K562 (cell line): ENCODE results near the gene DENND5B. TPM values are rescaled to one million over a fixed set of nuclear protein-coding genes. Genes with fewer than 3 reads are reported as not detected.

ENCODE experiments used
- ATAC-seq: fragments of 200-7000 bp; cut with Tn5 transposase; 3 replicates; pipeline ENCODE4 v1.9.1; 2020; ENCODE audit warnings: moderate library complexity
- BruUV-seq: library from RNA; stranded (reverse); fragments of 400-500 nt; replicated peaks from 2 replicates; lab custom pipeline; 2021; lab: Mats Ljungman, UMichigan
- CTCF ChIA-PET: fragments of 300-600 bp; formaldehyde crosslinking; extraction: SDS; loops from one replicate; lab custom pipeline; 2021; ENCODE audit warnings: low intra/inter-chr PET ratio; lab: Yijun Ruan, JAX
- POLR2A ChIA-PET: fragments of 300-600, 350-650 bp; sonication (Branson Sonifier 250); formaldehyde crosslinking; extraction: SDS; loops from one replicate; lab custom pipeline; 2021; ENCODE audit warnings: antibody characterized with exemption, inconsistent platforms; lab: Yijun Ruan, JAX
- DNase-seq, 4 experiments: peaks; one replicate each; pipeline versions ENCODE4 v3.0.0 to v3.0.0-alpha.2; 2011 to 2018; ENCODE audit warnings: low spot score in 3 of 4, mixed read lengths in 3 of 4; ENCODE audit errors: extremely low read depth in 1 of 4
- FAIRE-seq: peaks from 2 replicates; lab custom pipeline; 2011; peaks lifted over from hg19 to GRCh38; lab: Jason Lieb, UNC
- H2AFZ ChIP-seq: 2 replicates; pipeline ENCODE4 v1.6.0; 2011; ENCODE audit warnings: low read depth, low read length, control low read depth, inconsistent platforms
- H3K27ac ChIP-seq: fragments of 200-600 bp; 3 replicates; pipeline ENCODE4 v1.8.0; 2011; ENCODE audit warnings: low read depth, mild to moderate bottlenecking, control low read depth, inconsistent platforms, low read length, moderate library complexity, mixed read lengths; ENCODE audit errors: extremely low read depth
- H3K27me3 ChIP-seq, 2 experiments: fragments of 300-600 bp in 1 of 2; 2 replicates in 1 of 2; 3 replicates in 1 of 2; pipeline versions ENCODE4 v1.6.0 to v1.8.0; 2011; ENCODE audit warnings: inconsistent platforms in 2 of 2, low read length in 2 of 2, mild to moderate bottlenecking in 1 of 2, mixed read lengths in 1 of 2, moderate library complexity in 1 of 2; ENCODE audit not compliant: control insufficient read depth in 2 of 2, insufficient read depth in 2 of 2
- H3K36me3 ChIP-seq: fragments of 300-600 bp; 3 replicates; pipeline ENCODE4 v1.8.0; 2011; ENCODE audit warnings: mild to moderate bottlenecking, low read length, inconsistent platforms; ENCODE audit not compliant: control insufficient read depth, insufficient read depth
- H3K4me1 ChIP-seq, 2 experiments: fragments of 200-600 bp in 1 of 2; replicated peaks in 1 of 2; 2 replicates in 1 of 2; 3 replicates in 1 of 2; pipeline versions ENCODE4 v1.5.1 to v1.8.0; 2011; ENCODE audit warnings: inconsistent platforms in 2 of 2, low read length in 2 of 2, mild to moderate bottlenecking in 1 of 2, mixed read lengths in 1 of 2, moderate library complexity in 1 of 2; ENCODE audit not compliant: control insufficient read depth in 2 of 2, insufficient read depth in 2 of 2
- H3K4me2 ChIP-seq: 2 replicates; pipeline ENCODE4 v1.6.1; 2011; ENCODE audit warnings: low read length, control low read depth, inconsistent platforms, mixed read lengths; ENCODE audit not compliant: insufficient read depth
- H3K4me3 ChIP-seq: fragments of 200-600 bp; sonication (generic), shearing (Covaris generic); 2 replicates; pipeline ENCODE4 v1.5.1; 2016; ENCODE audit warnings: control low read depth, inconsistent platforms
- H3K79me2 ChIP-seq: fragments of 200-600 bp; 3 replicates; pipeline ENCODE4 v1.8.0; 2011; ENCODE audit warnings: low read length, inconsistent platforms; ENCODE audit not compliant: control insufficient read depth, insufficient read depth
- H3K9ac ChIP-seq, 2 experiments: 2 replicates each; pipeline versions ENCODE4 v1.6.0 to v1.6.1; 2011; ENCODE audit warnings: low read depth in 2 of 2, low read length in 2 of 2, control low read depth in 1 of 2, inconsistent platforms in 1 of 2, mild to moderate bottlenecking in 1 of 2, mixed read lengths in 1 of 2; ENCODE audit not compliant: insufficient read depth in 1 of 2
- H3K9me1 ChIP-seq: one replicate; pipeline ENCODE4 v1.6.0; 2011; ENCODE audit warnings: inconsistent platforms, mild to moderate bottlenecking, low read length, moderate library complexity; ENCODE audit not compliant: control insufficient read depth, insufficient read depth
- H3K9me3 ChIP-seq: replicated peaks from 2 replicates; pipeline ENCODE4 v1.5.1; 2011; ENCODE audit warnings: low read depth, low read length, inconsistent platforms; ENCODE audit not compliant: control insufficient read depth, insufficient read depth
- H4K20me1 ChIP-seq: replicated peaks from 2 replicates; pipeline ENCODE4 v1.6.1; 2011; ENCODE audit warnings: low read length, inconsistent platforms, mixed read lengths; ENCODE audit not compliant: control insufficient read depth, insufficient read depth
- BCOR ChIP-seq: fragments of 450-650 bp; IDR thresholded peaks from 2 replicates; pipeline ENCODE4 v1.6.1; 2016
- BHLHE40 ChIP-seq: IDR thresholded peaks from 2 replicates; pipeline ENCODE4 v1.6.1; 2011; ENCODE audit warnings: low read length, improper control_type of control experiment
- CCNT2 ChIP-seq: IDR thresholded peaks from 2 replicates; pipeline ENCODE4 v1.6.1; 2011; ENCODE audit warnings: borderline replicate concordance, low read depth, mild to moderate bottlenecking, moderate library complexity, mixed read lengths, low read length; ENCODE audit not compliant: insufficient read length; ENCODE audit errors: extremely low read depth
- DDX20 ChIP-seq: fragments of 450-650 bp; IDR thresholded peaks from 2 replicates; pipeline ENCODE4 v1.6.1; 2016; ENCODE audit warnings: missing genetic modification characterization, low read depth, mild to moderate bottlenecking, missing compliant biosample characterization, moderate library complexity
- HDAC3 ChIP-seq: fragments of 450-650 bp; IDR thresholded peaks from 2 replicates; pipeline ENCODE4 v1.6.1; 2018; ENCODE audit warnings: borderline replicate concordance, mild to moderate bottlenecking, moderate library complexity; ENCODE audit not compliant: partially characterized antibody
- NFXL1 ChIP-seq: fragments of 450-650 bp; formaldehyde crosslinking; IDR thresholded peaks from 2 replicates; pipeline ENCODE4 v1.4.0; 2021; ENCODE audit warnings: mild to moderate bottlenecking
- RBM22 ChIP-seq: fragments of 200-400 bp; formaldehyde crosslinking; IDR thresholded peaks from 2 replicates; pipeline ENCODE4 v1.6.1; 2018; ENCODE audit warnings: low read length, low read depth; ENCODE audit not compliant: poor library complexity, severe bottlenecking
- STAT5A ChIP-seq: IDR thresholded peaks from 2 replicates; pipeline ENCODE4 v1.6.1; 2012; ENCODE audit warnings: low read length, inconsistent platforms, borderline replicate concordance
- ZBTB7A ChIP-seq: IDR thresholded peaks from 2 replicates; pipeline ENCODE4 v1.6.1; 2011; ENCODE audit warnings: low read depth, mild to moderate bottlenecking, low read length, moderate library complexity, borderline replicate concordance; ENCODE audit not compliant: control insufficient read depth
- ZHX1 ChIP-seq: fragments of 150-350 bp; conservative IDR thresholded peaks from 2 replicates; pipeline ENCODE4 v1.6.1; 2014; ENCODE audit warnings: low read length
- ZNF165 ChIP-seq: fragments of 250-450 bp; sonication (Bioruptor Pico); IDR thresholded peaks from 2 replicates; pipeline ENCODE4 v1.4.0; 2020; ENCODE audit warnings: borderline replicate concordance
- ZNF197 ChIP-seq: fragments of 200-800 bp; sonication (Bioruptor generic); IDR thresholded peaks from 2 replicates; pipeline ENCODE4 v1.6.1; 2016; ENCODE audit warnings: low read depth, missing genetic modification characterization, missing compliant biosample characterization
- ZNF324 ChIP-seq: fragments of 250-450 bp; sonication (Bioruptor Pico); IDR thresholded peaks from 2 replicates; pipeline ENCODE4 v1.4.0; 2020; ENCODE audit warnings: mild to moderate bottlenecking
- ZNF699 ChIP-seq: fragments of 250-450 bp; sonication (Bioruptor Pico); IDR thresholded peaks from 2 replicates; pipeline ENCODE4 v1.8.0; 2021; ENCODE audit warnings: mild to moderate bottlenecking, moderate library complexity; ENCODE audit not compliant: insufficient replicate concordance
- WGBS: fragments of 100-300 bp; shearing (Covaris generic); methylation state at CpG from one replicate; pipeline ENCODE4 v1.1.6; 2016; ENCODE audit warnings: low coverage, mixed read lengths; ENCODE audit not compliant: insufficient coverage; ENCODE audit errors: missing lambda C conversion rate; 5-methylcytosine and 5-hydroxymethylcytosine counted together
- in situ Hi-C: fragments of 300-500 bp; cut with MboI; formaldehyde crosslinking; loops from 4 replicates; pipeline ENCODE4 v1.15.0; 2018; ENCODE audit warnings: inconsistent platforms, mixed read lengths
- intact Hi-C: fragments of 100-400 bp; cut with micrococcal nuclease; formaldehyde crosslinking; loops from 2 replicates; pipeline ENCODE4 v1.14.2; 2022
- polyA plus RNA-seq, 8 experiments: library from polyadenylated mRNA; depleted of rRNA in 4 of 8; stranded (reverse) in 5 of 8; unstranded in 3 of 8; fragments of >200 nt; fragmentation: Nextera tagmentation in 2 of 8; fragmentation: Illumina TruSeq in 1 of 8; extraction: Ambion mirVana in 2 of 8; extraction: Trizol in 1 of 8; gene quantifications; 2 replicates each; pipeline versions ENCODE4 v1.2.1 to v1.2.3, GENCODE V29; 2011 to 2014; ENCODE audit warnings: inconsistent platforms in 1 of 8, missing spikeins in 1 of 8
- total RNA-seq, 7 experiments: library from RNA; depleted of rRNA in 6 of 7; stranded (reverse); fragments of >200 nt in 6 of 7; fragmentation: Illumina TruSeq in 2 of 7; extraction: Trizol in 2 of 7; gene quantifications; 2 replicates each; pipeline versions ENCODE4 v1.2.1 to v1.2.3, GENCODE V29; 2011 to 2021; ENCODE audit warnings: low replicate concordance in 1 of 7

Gene DENND5B
- total and polyA plus RNA-seq, 9 of the 15 experiments (the other 6 are each of a cell fraction or from before 2014, with no cell fraction given): 0.99 to 6.0 (median 3.6) TPM

GRCh38 chr12:31528095-31528494 lies 62.8 kb downstream of the DENND5B start:
- no peaks in the 10 kb centered on the region for H4K20me1 ChIP-seq

More at GRCh38 chr12:31528095-31528494, 62.8 kb downstream of the DENND5B start:
- FAIRE-seq (no peak), ATAC-seq (no peak), DNase-seq (no peak)
- H3K36me3 ChIP-seq: no peaks in the 10 kb centered on the region
- TF ChIP-seq ZNF324 (CRISPR knock-in tag) (no peak), ZNF699 (no peak), ZNF197 (no peak), ZNF165 (CRISPR knock-in tag) (no peak), STAT5A (no peak), DDX20 (no peak), NFXL1 (no peak), RBM22 (no peak), BHLHE40 (no peak), ZBTB7A (no peak), BCOR (no peak), ZHX1 (no peak), CCNT2 (no peak), HDAC3 (no peak)
- no peak overlapping the region for H3K4me2 ChIP-seq
- no peaks in the 10 kb centered on the region for H3K9me3 ChIP-seq
- no peak overlapping the region for H2AFZ ChIP-seq
- H3K27me3 ChIP-seq: peaks cover 5 to 19% of the 10 kb centered on the region in 2 experiments; a peak in 4 of 5 replicates
- no peak overlapping the region for H3K27ac ChIP-seq
- BruUV-seq: no TSS peak
- H3K79me2 ChIP-seq: no peaks in the 10 kb centered on the region
- H3K4me1 ChIP-seq: no peaks in the 10 kb centered on the region
- CTCF ChIA-PET: no interaction called here
- POLR2A ChIA-PET: interaction anchor here (0.7 to 1.0 kb wide), 2 partner anchors 11 to 83 kb away, joined by 3 to 6 read pairs; no protein-coding TSS in a partner anchor
- H3K9ac ChIP-seq: no peak overlapping the region
- H3K4me3 ChIP-seq: no peak overlapping the region
- 8% methylated on average over 7 of the region's 7 CpGs for WGBS
- intact Hi-C loops: no loop called here
- no peaks in the 10 kb centered on the region for H3K9me1 ChIP-seq
- in situ Hi-C loops: no loop called here
